SK-N-SH (cell line): Measurements from ENCODE around the gene ANKS1B. TPM values are rescaled to one million over a fixed set of nuclear protein-coding genes. Genes with fewer than 3 reads are reported as not detected.
A peak's percentile ranks its signal among the peaks of the same experiment; 100 is the strongest.

ENCODE experiments used
- CTCF ChIA-PET: fragments of 300-600, 350-600 bp; formaldehyde crosslinking; extraction: SDS; loops from one replicate; lab custom pipeline; 2021; lab: Yijun Ruan, JAX
- POLR2A ChIA-PET: fragments of 350-600 bp; sonication (Branson Sonifier 250); formaldehyde crosslinking; extraction: SDS; loops from one replicate; lab custom pipeline; 2020; ENCODE audit warnings: antibody characterized with exemption, inconsistent platforms; lab: Yijun Ruan, JAX
- DNase-seq: peaks from one replicate; pipeline ENCODE4 v3.0.0; 2012
- H2AFZ ChIP-seq: fragments of 200-600 bp; sonication (generic); 2 replicates; pipeline ENCODE4 v1.8.1; 2016; ENCODE audit warnings: antibody characterized with exemption, mild to moderate bottlenecking, low read depth
- H3F3A ChIP-seq: fragments of 200-600 bp; sonication (generic); replicated peaks from 2 replicates; pipeline ENCODE3; 2016; ENCODE audit warnings: antibody characterized with exemption, mild to moderate bottlenecking; ENCODE audit not compliant: insufficient read depth
- H3K27ac ChIP-seq, 2 experiments: fragments of 200-500 bp in 1 of 2; fragments of 200-600 bp in 1 of 2; sonication (Bioruptor generic) in 1 of 2; sonication (generic), shearing (Covaris generic) in 1 of 2; 2 replicates each; pipeline versions ENCODE4 v1.5.1 to v1.6.1; 2014 to 2016; ENCODE audit warnings: low read depth in 2 of 2, inconsistent platforms in 1 of 2, low read length in 1 of 2, mild to moderate bottlenecking in 1 of 2, mixed read lengths in 1 of 2
- H3K27me3 ChIP-seq: fragments of 200-600 bp; sonication (generic), shearing (Covaris generic); 2 replicates; pipeline ENCODE4 v1.6.1; 2016; ENCODE audit warnings: mixed run types; ENCODE audit not compliant: insufficient read depth
- H3K36me3 ChIP-seq, 2 experiments: fragments of 200-500 bp in 1 of 2; fragments of 200-600 bp in 1 of 2; sonication (Bioruptor generic) in 1 of 2; sonication (generic) in 1 of 2; replicated peaks in 1 of 2; 2 replicates each; pipeline versions ENCODE3 to v1.5.1; 2014 to 2016; ENCODE audit warnings: low read length in 1 of 2, mild to moderate bottlenecking in 1 of 2; ENCODE audit not compliant: insufficient read depth in 2 of 2, control insufficient read depth in 1 of 2
- H3K4me1 ChIP-seq, 2 experiments: fragments of 200-500 bp in 1 of 2; fragments of 200-600 bp in 1 of 2; sonication (Bioruptor generic) in 1 of 2; sonication (generic), shearing (Covaris generic) in 1 of 2; 2 replicates each; pipeline versions ENCODE4 v1.5.1 to v1.6.1; 2014 to 2016; ENCODE audit warnings: low read depth in 1 of 2, low read length in 1 of 2, mixed run types in 1 of 2; ENCODE audit not compliant: insufficient read depth in 2 of 2, control insufficient read depth in 1 of 2
- H3K4me2 ChIP-seq: fragments of 200-600 bp; sonication (generic), shearing (Covaris generic); 2 replicates; pipeline ENCODE4 v1.6.1; 2017; ENCODE audit warnings: mixed run types
- H3K4me3 ChIP-seq, 2 experiments: fragments of 200-500 bp in 1 of 2; fragments of 200-600 bp in 1 of 2; sonication (Bioruptor generic) in 1 of 2; sonication (generic), shearing (Covaris generic) in 1 of 2; 2 replicates each; pipeline versions ENCODE4 v1.5.1 to v1.8.1; 2014 to 2016; ENCODE audit warnings: low read depth in 2 of 2, inconsistent platforms in 1 of 2, low read length in 1 of 2, mild to moderate bottlenecking in 1 of 2, mixed read lengths in 1 of 2, moderate library complexity in 1 of 2
- H3K79me2 ChIP-seq: fragments of 200-600 bp; sonication (generic); 2 replicates; pipeline ENCODE4 v1.8.1; 2017; ENCODE audit warnings: mild to moderate bottlenecking; ENCODE audit not compliant: insufficient read depth
- H3K9ac ChIP-seq: fragments of 200-600 bp; sonication (generic); 2 replicates; pipeline ENCODE4 v1.6.1; 2017; ENCODE audit warnings: mixed run types
- H3K9me2 ChIP-seq: fragments of 200-600 bp; sonication (generic); 2 replicates; pipeline ENCODE4 v1.6.1; 2017; ENCODE audit warnings: mixed run types
- H3K9me3 ChIP-seq: fragments of 200-600 bp; sonication (generic); 2 replicates; pipeline ENCODE4 v1.6.1; 2017; ENCODE audit warnings: mixed run types, mild to moderate bottlenecking, moderate library complexity
- H4K20me1 ChIP-seq: fragments of 200-600 bp; sonication (generic); 2 replicates; pipeline ENCODE4 v1.6.1; 2017; ENCODE audit warnings: mild to moderate bottlenecking, mixed run types; ENCODE audit not compliant: insufficient read depth
- EP300 ChIP-seq, 2 experiments: IDR thresholded peaks; 2 replicates each; pipeline versions ENCODE4 v1.4.0 to v1.6.1; 2012; ENCODE audit warnings: borderline replicate concordance in 1 of 2, low read depth in 1 of 2, low read length in 1 of 2
- FOSL2 ChIP-seq: IDR thresholded peaks from 2 replicates; pipeline ENCODE4 v1.4.0; 2012; ENCODE audit warnings: low read depth, mild to moderate bottlenecking, moderate library complexity, borderline replicate concordance
- JUND ChIP-seq: IDR thresholded peaks from 2 replicates; pipeline ENCODE4 v1.4.0; 2012
- RAD21 ChIP-seq: IDR thresholded peaks from 2 replicates; pipeline ENCODE4 v1.6.1; 2012; ENCODE audit warnings: mild to moderate bottlenecking, low read length
- SIN3A ChIP-seq: IDR thresholded peaks from 2 replicates; pipeline ENCODE4 v1.6.1; 2012; ENCODE audit warnings: low read depth, mild to moderate bottlenecking, low read length, moderate library complexity, borderline replicate concordance
- SMC3 ChIP-seq: IDR thresholded peaks from 2 replicates; pipeline ENCODE4 v1.6.1; 2012; ENCODE audit warnings: low read depth, low read length, improper control_type of control experiment
- TAF1 ChIP-seq: IDR thresholded peaks from 2 replicates; pipeline ENCODE4 v1.6.1; 2012; ENCODE audit warnings: low read depth, mild to moderate bottlenecking, low read length, moderate library complexity, borderline replicate concordance
- TCF12 ChIP-seq: IDR thresholded peaks from 2 replicates; pipeline ENCODE4 v1.4.0; 2012
- TEAD4 ChIP-seq: IDR thresholded peaks from 2 replicates; pipeline ENCODE4 v1.4.0; 2012; ENCODE audit warnings: mild to moderate bottlenecking, borderline replicate concordance; ENCODE audit not compliant: insufficient read depth
- WGBS: methylation state at CpG from one replicate; pipeline ENCODE4 v1.1.6; 2017; ENCODE audit warnings: low lambda C conversion rate; 5-methylcytosine and 5-hydroxymethylcytosine counted together
- polyA plus RNA-seq, 3 experiments: library from polyadenylated mRNA; depleted of rRNA; stranded (reverse); fragments of >200 nt; gene quantifications; 2 replicates each; pipeline ENCODE4 v1.2.3, GENCODE V29; 2012
- TF ChIP-seq, protein P1 (sequence below): fragments of 200-600 bp; sonication (generic); IDR thresholded peaks from 2 replicates; pipeline ENCODE4 v1.6.1; 2017; ENCODE audit warnings: antibody characterized with exemption, mild to moderate bottlenecking, moderate library complexity

Gene ANKS1B
- polyA plus RNA-seq, 1 of the 3 experiments (the other 2 are of a cell fraction) = 1.8 TPM

DNA sequence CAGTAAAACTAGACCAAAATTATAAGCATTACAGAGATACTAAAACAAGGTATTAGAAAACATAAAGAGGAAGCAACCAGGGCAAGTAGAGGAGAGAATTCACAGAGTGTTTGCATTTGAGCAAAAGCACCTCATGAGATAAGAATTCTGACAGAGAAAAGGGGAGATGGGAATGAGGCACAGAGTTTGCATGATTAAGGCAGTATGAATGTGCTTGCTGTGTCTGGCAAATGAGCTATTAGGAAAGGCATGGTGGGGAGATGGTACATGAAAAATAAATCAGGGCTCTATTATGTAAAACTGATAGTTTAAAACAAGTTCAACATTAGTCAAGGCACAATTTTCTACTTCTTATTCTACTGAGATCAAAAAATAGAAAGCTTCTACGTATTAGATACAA, 314.1 kb downstream of the ANKS1B start:
- no peaks in the 10 kb centered on the region for H3K27me3 ChIP-seq
- no peak for DNase-seq
- H4K20me1 ChIP-seq = no peaks in the 10 kb centered on the region
- TF ChIP-seq TEAD4 = peak; percentile 30; the same call in 1 of the 2 replicates
- peak; percentile 66; the same call in 1 of the 2 replicates for TF ChIP-seq FOSL2
- TF ChIP-seq TCF12 = peak; percentile 57; the same call in 1 of the 2 replicates
- TF ChIP-seq TAF1 = no peak
- peak; percentile 68 for TF ChIP-seq JUND
- peak in 1 of 2 experiments; percentile 22; a peak in 1 of 4 replicates for TF ChIP-seq EP300 (IDR thresholded peaks at IDR 0.05; ENCODE audit: borderline replicate concordance in 1 of 2, low read depth in 1 of 2, low read length in 1 of 2)
- POLR2A ChIA-PET = no interaction called here
- H3K36me3 ChIP-seq = no peaks in the 10 kb centered on the region
- H3K4me1 ChIP-seq = no peaks in the 10 kb centered on the region
- H3K4me3 ChIP-seq = no peak overlapping the region
- H3K9me3 ChIP-seq = peaks cover 5% of the 10 kb centered on the region; the same call in 1 of the 2 replicates
- peaks cover 5% of the 10 kb centered on the region for H3F3A ChIP-seq
- WGBS = 57% methylated on average over 1 of the region's 1 CpG
- CTCF ChIA-PET = no interaction called here
- H3K4me2 ChIP-seq = no peak overlapping the region
- H3K27ac ChIP-seq = peak overlapping the region in 1 of 2 experiments; percentile 13; a peak in 1 of 4 replicates
- H3K9me2 ChIP-seq = no peaks in the 10 kb centered on the region; the same call in 1 of the 2 replicates
- no peak overlapping the region for H2AFZ ChIP-seq
- no peaks in the 10 kb centered on the region for H3K79me2 ChIP-seq
- H3K9ac ChIP-seq = no peak overlapping the region

DNA sequence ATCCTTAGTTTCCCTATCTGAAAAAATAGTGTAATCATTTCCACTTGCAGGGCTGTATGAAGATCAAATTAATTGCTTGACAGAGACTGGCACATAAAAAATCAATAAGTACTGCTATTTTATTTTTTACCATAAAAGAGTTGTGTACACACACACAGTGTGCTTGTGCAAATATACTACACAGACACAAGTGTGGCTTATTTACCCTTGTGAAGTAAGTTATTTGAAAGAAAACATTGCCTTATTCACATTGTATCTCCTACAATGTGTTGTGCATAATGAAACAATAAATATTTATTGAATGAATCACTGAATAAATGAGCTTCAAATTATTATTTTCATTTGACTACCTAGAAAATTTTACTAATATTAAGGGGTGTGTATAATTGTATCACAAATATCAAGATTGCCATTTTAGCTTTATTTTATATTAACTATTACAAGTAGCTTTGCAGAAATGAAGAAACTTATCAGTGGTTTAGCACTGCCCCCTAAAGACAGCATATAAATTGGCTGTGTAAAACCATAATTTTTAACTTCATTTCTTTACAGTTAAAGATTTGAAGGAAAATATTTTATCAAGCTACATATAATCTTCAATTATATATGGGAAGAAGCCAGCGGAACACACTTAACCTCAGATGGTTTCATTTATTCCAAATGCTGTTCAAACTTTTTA, 325.9 kb downstream of the ANKS1B start:
- H3K4me2 ChIP-seq = no peak overlapping the region
- H3K9me3 ChIP-seq = no peaks in the 10 kb centered on the region
- no peak for TF ChIP-seq FOSL2
- TF ChIP-seq SIN3A = no peak
- peak; percentile 58 for TF ChIP-seq RAD21
- TF ChIP-seq, protein P1, sequence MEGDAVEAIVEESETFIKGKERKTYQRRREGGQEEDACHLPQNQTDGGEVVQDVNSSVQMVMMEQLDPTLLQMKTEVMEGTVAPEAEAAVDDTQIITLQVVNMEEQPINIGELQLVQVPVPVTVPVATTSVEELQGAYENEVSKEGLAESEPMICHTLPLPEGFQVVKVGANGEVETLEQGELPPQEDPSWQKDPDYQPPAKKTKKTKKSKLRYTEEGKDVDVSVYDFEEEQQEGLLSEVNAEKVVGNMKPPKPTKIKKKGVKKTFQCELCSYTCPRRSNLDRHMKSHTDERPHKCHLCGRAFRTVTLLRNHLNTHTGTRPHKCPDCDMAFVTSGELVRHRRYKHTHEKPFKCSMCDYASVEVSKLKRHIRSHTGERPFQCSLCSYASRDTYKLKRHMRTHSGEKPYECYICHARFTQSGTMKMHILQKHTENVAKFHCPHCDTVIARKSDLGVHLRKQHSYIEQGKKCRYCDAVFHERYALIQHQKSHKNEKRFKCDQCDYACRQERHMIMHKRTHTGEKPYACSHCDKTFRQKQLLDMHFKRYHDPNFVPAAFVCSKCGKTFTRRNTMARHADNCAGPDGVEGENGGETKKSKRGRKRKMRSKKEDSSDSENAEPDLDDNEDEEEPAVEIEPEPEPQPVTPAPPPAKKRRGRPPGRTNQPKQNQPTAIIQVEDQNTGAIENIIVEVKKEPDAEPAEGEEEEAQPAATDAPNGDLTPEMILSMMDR = peak; percentile 76
- TF ChIP-seq SMC3 = no peak
- TF ChIP-seq TCF12 = no peak
- TF ChIP-seq, all 33 proteins: peak for 2
- Histone ChIP-seq H3K27me3 (no peaks in the 10 kb centered on the region), H3F3A (no peaks in the 10 kb centered on the region), H3K79me2 (no peaks in the 10 kb centered on the region), H3K36me3 (no peaks in the 10 kb centered on the region), H3K9ac (no peak overlapping the region), H3K4me1 (no peaks in the 10 kb centered on the region; a peak in 1 of 4 replicates), H3K9me2 (no peaks in the 10 kb centered on the region), H3K4me3 (no peak overlapping the region), H2AFZ (no peak overlapping the region), H3K27ac (no peak overlapping the region), H4K20me1 (no peaks in the 10 kb centered on the region)
- WGBS = 26% methylated on average over 1 of the region's 1 CpG
- POLR2A ChIA-PET = no interaction called here
- CTCF ChIA-PET = interaction anchor here (0.8 to 2.1 kb wide), 7 partner anchors 16 to 624 kb away, joined by 3 to 24 read pairs (median 3); no protein-coding TSS in a partner anchor
- DNase-seq = no peak
